Measurements from ENCODE around the gene TENT4A.

TENT4A gene

GRCh38 chr5:6785161-6785860 is 72.1 kb downstream of the TENT4A start:
- Histone ChIP-seq H3K4me2 (ENCODE audit: insufficient read depth, low read length) (no peak overlapping the region), H3K79me2 (ENCODE audit: insufficient read depth, low read length) (no peaks in the 10 kb centered on the region)

GRCh38 chr5:6785861-6786180 is 72.6 kb downstream of the TENT4A start:
- no peak for ATAC-seq (ENCODE audit: insufficient read depth, low read depth)
- Histone ChIP-seq H3K79me2 (ENCODE audit: insufficient read depth, low read length) (no peaks in the 10 kb centered on the region), H3K36me3 (ENCODE audit: insufficient read depth, low read length) (no peaks in the 10 kb centered on the region), H3K4me3 (ENCODE audit: low read depth in 1 of 2, low read length in 2 of 2) (no peak overlapping the region), H3K9ac (ENCODE audit: low read depth, low read length) (no peak overlapping the region), H3K27me3 (ENCODE audit: insufficient read depth, low read length, poor library complexity) (no peaks in the 10 kb centered on the region), H4K20me1 (ENCODE audit: insufficient read depth, low read length) (no peaks in the 10 kb centered on the region), H3K27ac (ENCODE audit: low read length) (no peak overlapping the region), H2AFZ (ENCODE audit: low read depth, low read length) (no peak overlapping the region), H3K9me3 (ENCODE audit: insufficient read depth, low read length, severe bottlenecking) (no peaks in the 10 kb centered on the region), H3K4me2 (ENCODE audit: insufficient read depth, low read length) (no peak overlapping the region), H3K4me1 (ENCODE audit: insufficient read depth, low read length) (no peaks in the 10 kb centered on the region)
- no peak for DNase-seq
- no peak for TF ChIP-seq CTCF (IDR thresholded peaks at IDR 0.05; ENCODE audit: borderline replicate concordance, extremely low read depth, low read length, poor library complexity, severe bottlenecking)
- no peak for TF ChIP-seq EZH2 (IDR thresholded peaks at IDR 0.05; ENCODE audit: borderline replicate concordance, low read depth, low read length, severe bottlenecking)

More at GRCh38 chr5:6785161-6785860, 72.1 kb downstream of the TENT4A start:
- no peaks in the 10 kb centered on the region for H3K27me3 ChIP-seq (ENCODE audit: insufficient read depth, low read length, poor library complexity)
- no peaks in the 10 kb centered on the region for H4K20me1 ChIP-seq (ENCODE audit: insufficient read depth, low read length)
- DNase-seq: no peak
- H3K4me1 ChIP-seq (ENCODE audit: insufficient read depth, low read length): no peaks in the 10 kb centered on the region
- no peaks in the 10 kb centered on the region for H3K9me3 ChIP-seq (ENCODE audit: insufficient read depth, low read length, severe bottlenecking)
- no peak overlapping the region for H3K9ac ChIP-seq (ENCODE audit: low read depth, low read length)
- no peak overlapping the region for H3K27ac ChIP-seq (ENCODE audit: low read length)
- no peak overlapping the region for H2AFZ ChIP-seq (ENCODE audit: low read depth, low read length)
- H3K4me3 ChIP-seq (ENCODE audit: low read depth in 1 of 2, low read length in 2 of 2): no peak overlapping the region
- no peaks in the 10 kb centered on the region for H3K36me3 ChIP-seq (ENCODE audit: insufficient read depth, low read length)
- TF ChIP-seq EZH2 (IDR thresholded peaks at IDR 0.05; ENCODE audit: borderline replicate concordance, low read depth, low read length, severe bottlenecking) (no peak), CTCF (IDR thresholded peaks at IDR 0.05; ENCODE audit: borderline replicate concordance, extremely low read depth, low read length, poor library complexity, severe bottlenecking) (no peak)
- no peak for ATAC-seq (ENCODE audit: insufficient read depth, low read depth)

- no peaks in the 10 kb centered on the region for H3K9me3 ChIP-seq (ENCODE audit: insufficient read depth, low read length, severe bottlenecking)
- peaks cover under 1% of the 10 kb centered on the region for H3K27me3 ChIP-seq (ENCODE audit: insufficient read depth, low read length, poor library complexity)
- H3K4me2 ChIP-seq (ENCODE audit: insufficient read depth, low read length): no peak overlapping the region
- H3K4me3 ChIP-seq (ENCODE audit: low read depth in 1 of 2, low read length in 2 of 2): no peak overlapping the region
- H2AFZ ChIP-seq (ENCODE audit: low read depth, low read length): no peak overlapping the region
- H3K4me1 ChIP-seq (ENCODE audit: insufficient read depth, low read length): no peaks in the 10 kb centered on the region
- no peak for TF ChIP-seq CTCF (IDR thresholded peaks at IDR 0.05; ENCODE audit: borderline replicate concordance, extremely low read depth, low read length, poor library complexity, severe bottlenecking)
- no peak for TF ChIP-seq EZH2 (IDR thresholded peaks at IDR 0.05; ENCODE audit: borderline replicate concordance, low read depth, low read length, severe bottlenecking)
- no peaks in the 10 kb centered on the region for H3K36me3 ChIP-seq (ENCODE audit: insufficient read depth, low read length)
- no peaks in the 10 kb centered on the region for H3K79me2 ChIP-seq (ENCODE audit: insufficient read depth, low read length)
- no peak overlapping the region for H3K9ac ChIP-seq (ENCODE audit: low read depth, low read length)
- DNase-seq (no peak), ATAC-seq (ENCODE audit: insufficient read depth, low read depth) (no peak)
- no peak overlapping the region for H3K27ac ChIP-seq (ENCODE audit: low read length)
- no peaks in the 10 kb centered on the region for H4K20me1 ChIP-seq (ENCODE audit: insufficient read depth, low read length)
Measured at GRCh38 chr5:6786786-6787495, 73.7 kb downstream of the TENT4A start.

Data from DND-41 (cell line).